ENCODE measurements around the gene LAMA2. TPM values are rescaled to one million over a fixed set of nuclear protein-coding genes. Genes with fewer than 3 reads are reported as not detected.

The LAMA2 gene
- total RNA-seq, 1 experiment from 2014 or later, result 4.2 TPM

- no peak overlapping the region for H2AFZ ChIP-seq (ENCODE audit: low read length)
- H4K20me1 ChIP-seq (ENCODE audit: control insufficient read depth, insufficient read depth, insufficient read length), result no peaks in the 10 kb centered on the region
- no peak overlapping the region for H3K56ac ChIP-seq (ENCODE audit: insufficient read length, low read depth, low read length)
- no peaks in the 10 kb centered on the region for H3K4me1 Mint-ChIP-seq
- H2BK120ac ChIP-seq (ENCODE audit: low read depth, low read length, poor library complexity, severe bottlenecking), result no peak overlapping the region
- H3K79me1 ChIP-seq (ENCODE audit: insufficient read depth, low read depth, low read length, poor library complexity, severe bottlenecking), result no peaks in the 10 kb centered on the region
- no peak overlapping the region for H3K9ac ChIP-seq (ENCODE audit: extremely low read depth, insufficient read length, low read length)
- H3T11ph ChIP-seq (ENCODE audit: low read length), result no peak overlapping the region
- no peaks in the 10 kb centered on the region for H3K4me1 ChIP-seq (ENCODE audit: insufficient read depth, low read length)
- no peak overlapping the region for H3K27ac ChIP-seq (ENCODE audit: insufficient read length, low read depth, low read length)
- H2AK5ac ChIP-seq (ENCODE audit: insufficient read length, low read length), result no peak overlapping the region
- H3K36me3 Mint-ChIP-seq (ENCODE audit: insufficient read depth in 1 of 3, low read depth in 3 of 3), result no peaks in the 10 kb centered on the region
- no peak overlapping the region for H2BK12ac ChIP-seq (ENCODE audit: insufficient read length, low read depth, low read length)
- no peaks in the 10 kb centered on the region for H3K9me3 ChIP-seq (ENCODE audit: control insufficient read depth, low read depth, low read length)
- no peak overlapping the region for H4K5ac ChIP-seq (ENCODE audit: insufficient read length, low read depth, low read length)
- H3K27me3 ChIP-seq (ENCODE audit: insufficient read depth, low read length), result no peaks in the 10 kb centered on the region
- DNase-seq, result no peak
- no peaks in the 10 kb centered on the region for H3K27me3 Mint-ChIP-seq (ENCODE audit: low read depth)
- no peak overlapping the region for H3K4ac ChIP-seq (ENCODE audit: low read depth, low read length)
- no peak for TF ChIP-seq CTCF (conservative IDR thresholded peaks at IDR 0.05)
- H3K9me3 Mint-ChIP-seq, result no peaks in the 10 kb centered on the region
- H3K23ac ChIP-seq (ENCODE audit: insufficient read length, low read depth, low read length), result no peak overlapping the region
- no peak overlapping the region; a peak in 1 of 7 replicates for H3K27ac Mint-ChIP-seq
- H3K14ac ChIP-seq (ENCODE audit: insufficient read depth, low read length), result no peak overlapping the region
- no CpG with 5 or more reads among the region's 3 CpGs for WGBS (ENCODE audit: extremely low coverage, insufficient read length, low lambda C conversion rate)
- H3K23me2 ChIP-seq (ENCODE audit: insufficient read length, low read depth, low read length, poor library complexity, severe bottlenecking), result no peaks in the 10 kb centered on the region
- no peak overlapping the region for H3K18ac ChIP-seq (ENCODE audit: insufficient read length, low read depth, low read length)
- no peak overlapping the region for H2BK20ac ChIP-seq (ENCODE audit: low read depth, low read length, poor library complexity, severe bottlenecking)
- H3K4me3 Mint-ChIP-seq, result no peak overlapping the region
- no peak overlapping the region for H4K91ac ChIP-seq (ENCODE audit: insufficient read length, low read depth, low read length)
- no peaks in the 10 kb centered on the region for H3K79me2 ChIP-seq (ENCODE audit: insufficient read depth, low read length)
- H3K4me2 ChIP-seq (ENCODE audit: insufficient read depth, insufficient read length, low read length), result no peak overlapping the region
- H4K8ac ChIP-seq (replicated peaks; ENCODE audit: insufficient read length, low read depth, low read length), result no peak overlapping the region
- H2BK15ac ChIP-seq (ENCODE audit: low read depth, low read length), result no peak overlapping the region
- H2BK5ac ChIP-seq (ENCODE audit: insufficient read length, low read length), result no peak overlapping the region
Observed at GRCh38 chr6:129120856-129121638, 238.1 kb downstream of the LAMA2 start.
